ENCODE results near the gene PAFAH2.

Gene PAFAH2

GRCh38 chr1:25914074-25914995, 83.5 kb downstream of the PAFAH2 start:
- H3K4me3 ChIP-seq (ENCODE audit: low read depth, low read length): no peak overlapping the region
- H3K4me1 ChIP-seq (ENCODE audit: control insufficient read depth, insufficient read depth, low read length): no peaks in the 10 kb centered on the region
- TF ChIP-seq ZNF510 (tag by site-specific recombination; IDR thresholded peaks at IDR 0.05; ENCODE audit: insufficient replicate concordance) (no peak), ZNF585B (tag by site-specific recombination; IDR thresholded peaks at IDR 0.05) (no peak), ZNF19 (tag by site-specific recombination; IDR thresholded peaks at IDR 0.05; ENCODE audit: low read depth) (no peak), ZNF354C (tag by site-specific recombination; IDR thresholded peaks at IDR 0.05; ENCODE audit: borderline replicate concordance, low read depth) (no peak), OSR2 (tag by site-specific recombination; IDR thresholded peaks at IDR 0.05) (no peak), BCL11B (tag by site-specific recombination; IDR thresholded peaks at IDR 0.05; ENCODE audit: low read depth) (no peak), ZNF785 (tag by site-specific recombination; IDR thresholded peaks at IDR 0.05) (no peak), ZNF610 (tag by site-specific recombination; IDR thresholded peaks at IDR 0.05; ENCODE audit: borderline replicate concordance) (no peak), ZNF530 (tag by site-specific recombination; IDR thresholded peaks at IDR 0.05; ENCODE audit: low read depth) (no peak), ZBTB20 (tag by site-specific recombination; IDR thresholded peaks at IDR 0.05) (no peak), ZNF248 (tag by site-specific recombination; IDR thresholded peaks at IDR 0.05) (no peak), ZNF664 (tag by site-specific recombination; IDR thresholded peaks at IDR 0.05) (no peak), ZNF169 (tag by site-specific recombination; IDR thresholded peaks at IDR 0.05) (no peak), ZNF423 (tag by site-specific recombination; IDR thresholded peaks at IDR 0.05) (no peak), SP7 (tag by site-specific recombination; IDR thresholded peaks at IDR 0.05) (no peak), TRIM28 (IDR thresholded peaks at IDR 0.05; ENCODE audit: borderline replicate concordance, low read length) (no peak)
- H3K9me3 ChIP-seq (ENCODE audit: control insufficient read depth, insufficient read depth, low read depth, low read length): no peaks in the 10 kb centered on the region
- POLR2A ChIA-PET: interaction anchor here (0.6 kb wide), 1 partner anchor 41 kb away, joined by 4 read pairs; no protein-coding TSS in a partner anchor
- H3K36me3 ChIP-seq (ENCODE audit: control insufficient read depth in 2 of 2, insufficient read depth in 1 of 2, low read length in 2 of 2): no peaks in the 10 kb centered on the region
- CTCF ChIA-PET: interaction anchor here (1.1 to 2.0 kb wide), 2 partner anchors 8 to 10 kb away, joined by 3 to 8 read pairs; no protein-coding TSS in a partner anchor
- no peak overlapping the region for H3K27ac ChIP-seq (ENCODE audit: extremely low read depth, low read depth, low read length)

GRCh38 chr1:25913206-25913605, 84.7 kb downstream of the PAFAH2 start:
- no peaks in the 10 kb centered on the region for H3K4me1 ChIP-seq (ENCODE audit: control insufficient read depth, insufficient read depth, low read length)
- no peak overlapping the region for H3K27ac ChIP-seq (ENCODE audit: extremely low read depth, low read depth, low read length)
- H3K4me3 ChIP-seq (ENCODE audit: low read depth, low read length): no peak overlapping the region
- H3K36me3 ChIP-seq (ENCODE audit: control insufficient read depth in 2 of 2, insufficient read depth in 1 of 2, low read length in 2 of 2): no peaks in the 10 kb centered on the region
- no peaks in the 10 kb centered on the region for H3K9me3 ChIP-seq (ENCODE audit: control insufficient read depth, insufficient read depth, low read depth, low read length)
- CTCF ChIA-PET: interaction anchor here (2.0 kb wide), 1 partner anchor 9 kb away, joined by 8 read pairs; no protein-coding TSS in a partner anchor
- TF ChIP-seq KLF17 (tag by site-specific recombination; IDR thresholded peaks at IDR 0.05): no peak
- peak; percentile 26; the same call in 1 of the 2 replicates for TF ChIP-seq ZNF664 (tag by site-specific recombination; IDR thresholded peaks at IDR 0.05)
- POLR2A ChIA-PET: no interaction called here

- Histone ChIP-seq H3K9me3 (ENCODE audit: control insufficient read depth, insufficient read depth, low read depth, low read length) (no peaks in the 10 kb centered on the region), H3K36me3 (ENCODE audit: control insufficient read depth in 2 of 2, insufficient read depth in 1 of 2, low read length in 2 of 2) (no peaks in the 10 kb centered on the region), H3K4me1 (ENCODE audit: control insufficient read depth, insufficient read depth, low read length) (no peaks in the 10 kb centered on the region), H3K27ac (ENCODE audit: extremely low read depth, low read depth, low read length) (no peak overlapping the region), H3K4me3 (ENCODE audit: low read depth, low read length) (no peak overlapping the region)
- ChIA-PET CTCF (interaction anchor here (2.0 kb wide), 1 partner anchor 8 kb away, joined by 8 read pairs; no protein-coding TSS in a partner anchor), POLR2A (no interaction called here)
- TF ChIP-seq ZSCAN4 (tag by site-specific recombination; IDR thresholded peaks at IDR 0.05) (no peak), ZNF133 (tag by site-specific recombination; IDR thresholded peaks at IDR 0.05) (no peak), WT1 (tag by site-specific recombination; IDR thresholded peaks at IDR 0.05) (no peak), ZNF558 (tag by site-specific recombination; IDR thresholded peaks at IDR 0.05) (no peak), SP7 (tag by site-specific recombination; IDR thresholded peaks at IDR 0.05) (no peak), ZFP69B (tag by site-specific recombination; IDR thresholded peaks at IDR 0.05) (no peak), ZSCAN5A (tag by site-specific recombination; IDR thresholded peaks at IDR 0.05) (no peak), HIC1 (tag by site-specific recombination; IDR thresholded peaks at IDR 0.05) (no peak), OSR2 (tag by site-specific recombination; IDR thresholded peaks at IDR 0.05) (no peak), BCL11B (tag by site-specific recombination; IDR thresholded peaks at IDR 0.05; ENCODE audit: low read depth) (no peak)
Measured at GRCh38 chr1:25912076-25912831, 85.6 kb downstream of the PAFAH2 start.
